ENCODE data around the gene MTX1. TPM values are rescaled to one million over a fixed set of nuclear protein-coding genes. Genes with fewer than 3 reads are reported as not detected.

Gene MTX1
- total RNA-seq, 4 donors from 2014 or later = 37.9 to 75.5 (median 52.1) TPM

- intact Hi-C loops (cut with DNase I) = loop anchor here (5.0 kb wide), 1 partner anchor 67 kb away; the partner anchor contains the start of gene RUSC1
- TF ChIP-seq POLR2A (IDR thresholded peaks at IDR 0.05) = peak in 1 of 2 donors; percentile 62
- TF ChIP-seq, protein P1, sequence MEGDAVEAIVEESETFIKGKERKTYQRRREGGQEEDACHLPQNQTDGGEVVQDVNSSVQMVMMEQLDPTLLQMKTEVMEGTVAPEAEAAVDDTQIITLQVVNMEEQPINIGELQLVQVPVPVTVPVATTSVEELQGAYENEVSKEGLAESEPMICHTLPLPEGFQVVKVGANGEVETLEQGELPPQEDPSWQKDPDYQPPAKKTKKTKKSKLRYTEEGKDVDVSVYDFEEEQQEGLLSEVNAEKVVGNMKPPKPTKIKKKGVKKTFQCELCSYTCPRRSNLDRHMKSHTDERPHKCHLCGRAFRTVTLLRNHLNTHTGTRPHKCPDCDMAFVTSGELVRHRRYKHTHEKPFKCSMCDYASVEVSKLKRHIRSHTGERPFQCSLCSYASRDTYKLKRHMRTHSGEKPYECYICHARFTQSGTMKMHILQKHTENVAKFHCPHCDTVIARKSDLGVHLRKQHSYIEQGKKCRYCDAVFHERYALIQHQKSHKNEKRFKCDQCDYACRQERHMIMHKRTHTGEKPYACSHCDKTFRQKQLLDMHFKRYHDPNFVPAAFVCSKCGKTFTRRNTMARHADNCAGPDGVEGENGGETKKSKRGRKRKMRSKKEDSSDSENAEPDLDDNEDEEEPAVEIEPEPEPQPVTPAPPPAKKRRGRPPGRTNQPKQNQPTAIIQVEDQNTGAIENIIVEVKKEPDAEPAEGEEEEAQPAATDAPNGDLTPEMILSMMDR (IDR thresholded peaks at IDR 0.05) = peak in 1 of 6 experiments; percentile 12
- DNase-seq = peak; percentile 84 to 86
- no peaks in the 10 kb centered on the region for H3K27me3 ChIP-seq
- peak within 1 kb of the TSS; percentile 89 to 98 (median 95) for H3K27ac ChIP-seq
- no peaks in the 10 kb centered on the region for H3K9me3 ChIP-seq
- 2 to 4% methylated on average over 36 to 47 of the region's 54 CpGs for WGBS, 2 donors
- peaks cover 3 to 4% of the 10 kb centered on the region in 2 donors for H3K36me3 ChIP-seq
- H3K4me3 ChIP-seq (replicated peaks in 1 of 3) = peak within 1 kb of the TSS; percentile 63 to 93 (median 78)
- peaks cover 11 to 25% of the 10 kb centered on the region in 2 donors for H3K4me1 ChIP-seq
These were observed 46.9 kb downstream of the MTX1 start, which contains the start of gene ENTREP3 for GRCh38 chr1:155255243-155256007. Gene ENTREP3 (minus strand): TSS chr1:155255483. CDS start chr1:155254877, 606 bp downstream.

DNA sequence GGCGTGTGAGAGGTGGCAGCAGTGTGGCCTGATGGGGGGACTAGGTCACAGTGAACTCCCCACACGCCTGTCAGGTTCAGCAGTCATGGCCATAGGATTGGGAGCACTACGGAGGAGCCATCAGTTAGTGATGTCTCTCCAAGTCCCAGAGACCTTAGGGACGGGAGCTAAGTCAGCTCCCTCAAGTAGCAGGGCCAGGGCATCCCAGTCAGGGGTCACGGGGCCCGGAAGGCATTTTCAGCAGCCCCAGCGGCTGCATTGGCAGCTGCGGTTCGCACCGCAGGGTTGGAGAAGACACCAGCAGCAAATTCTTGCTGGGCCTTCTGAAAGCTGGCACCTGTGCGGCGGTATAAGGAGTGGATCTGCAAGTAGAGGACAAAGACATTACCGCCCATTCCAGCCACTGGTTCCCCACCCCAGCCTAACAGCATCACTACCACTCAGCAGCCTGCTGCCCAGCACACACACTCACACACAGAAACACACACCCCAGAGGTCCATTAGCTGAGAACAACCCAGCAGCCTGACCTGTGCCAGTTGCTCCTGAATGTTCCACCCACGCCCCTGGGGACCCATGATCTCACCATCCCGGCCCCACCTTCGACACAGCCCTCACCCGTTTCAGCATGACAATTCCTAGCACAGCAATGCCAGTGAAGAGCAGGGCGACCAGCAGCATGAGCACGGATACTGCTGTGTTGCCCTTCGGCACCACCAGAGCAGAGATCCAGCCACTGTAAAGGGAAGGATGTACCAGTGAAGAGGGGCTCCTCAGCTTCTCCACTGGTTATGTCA lies 47.8 kb downstream of the MTX1 start:
- Histone ChIP-seq H3K4me3 (replicated peaks in 1 of 3) (no peak overlapping the region), H3K9me3 (no peaks in the 10 kb centered on the region), H3K36me3 (peaks cover 3 to 4% of the 10 kb centered on the region in 2 donors), H3K27me3 (no peaks in the 10 kb centered on the region), H3K27ac (peak overlapping the region; percentile 89 to 98 (median 95)), H3K4me1 (peaks cover 14 to 23% of the 10 kb centered on the region in 2 donors)
- WGBS, 2 donors = 80 to 86% methylated on average over 14 to 20 of the region's 20 CpGs
- TF ChIP-seq, protein P1 (IDR thresholded peaks at IDR 0.05) = no peak
- no peak for TF ChIP-seq POLR2A (IDR thresholded peaks at IDR 0.05)
- intact Hi-C loops (cut with DNase I) = loop anchor here (5.0 kb wide), 1 partner anchor 66 kb away; the partner anchor contains the start of gene RUSC1
- DNase-seq = no peak

DNA sequence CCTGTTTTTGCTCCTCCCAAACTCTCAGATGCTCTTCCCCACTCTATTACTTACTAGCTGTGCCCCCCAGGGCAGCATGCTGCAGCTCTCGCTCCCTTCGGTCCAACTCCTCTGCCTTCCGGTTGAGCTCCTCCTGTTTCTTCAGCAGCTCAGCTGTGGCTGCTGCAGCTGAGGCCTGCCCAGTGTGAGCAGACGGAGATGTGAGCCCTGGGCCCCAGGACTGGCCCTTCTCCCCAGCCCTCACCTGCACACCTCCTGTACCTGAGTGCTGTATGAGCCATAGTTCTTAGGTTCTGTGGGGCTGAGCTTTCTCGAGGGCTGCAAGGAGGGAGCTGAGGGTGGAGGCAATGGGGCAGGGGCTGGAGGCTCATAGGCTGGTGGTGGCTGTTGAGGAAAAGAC lies 51.8 kb downstream of the MTX1 start:
- DNase-seq = no peak
- no peak overlapping the region for H3K27ac ChIP-seq
- H3K9me3 ChIP-seq = no peaks in the 10 kb centered on the region
- no peak overlapping the region for H3K4me3 ChIP-seq (replicated peaks in 1 of 3)
- peaks cover 22 to 26% of the 10 kb centered on the region in 2 donors for H3K36me3 ChIP-seq
- H3K4me1 ChIP-seq = peaks cover 12 to 19% of the 10 kb centered on the region in 2 donors
- 89 to 92% methylated on average over 5 of the region's 5 CpGs for WGBS, 2 donors
- no peak for TF ChIP-seq POLR2A (IDR thresholded peaks at IDR 0.05)
- TF ChIP-seq, protein P1 (IDR thresholded peaks at IDR 0.05) = no peak
- H3K27me3 ChIP-seq = no peaks in the 10 kb centered on the region
- intact Hi-C loops (cut with DNase I) = no loop called here

DNA sequence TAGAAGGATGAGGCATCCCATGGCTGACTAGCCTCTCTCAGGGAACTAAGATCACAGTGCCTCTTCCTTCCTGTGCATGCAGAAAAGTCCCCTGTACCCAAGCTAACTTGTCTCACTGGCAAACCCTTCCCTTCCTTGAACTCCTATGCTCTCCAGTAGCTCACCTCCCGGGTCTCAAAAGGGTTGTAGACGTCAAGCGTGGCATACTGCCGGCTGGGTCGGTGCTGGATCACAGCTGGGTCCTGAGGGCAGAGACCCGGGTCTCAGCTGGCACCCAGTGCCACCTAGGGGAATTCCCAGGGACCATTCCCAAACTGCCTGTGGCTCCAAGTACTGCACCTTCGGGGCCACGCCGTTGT lies 53.0 kb downstream of the MTX1 start:
- TF ChIP-seq POLR2A (IDR thresholded peaks at IDR 0.05) = no peak
- TF ChIP-seq, protein P1 (IDR thresholded peaks at IDR 0.05) = peak in 1 of 6 experiments; percentile 19
- Histone ChIP-seq H3K36me3 (peaks cover 30 to 38% of the 10 kb centered on the region in 2 donors), H3K27me3 (no peaks in the 10 kb centered on the region), H3K4me1 (peaks cover 11 to 12% of the 10 kb centered on the region in 2 donors), H3K4me3 (replicated peaks in 1 of 3) (peak overlapping the region; percentile 50 to 57 (median 53)), H3K27ac (peak overlapping the region; percentile 12 to 80 (median 52)), H3K9me3 (no peaks in the 10 kb centered on the region)
- intact Hi-C loops (cut with DNase I) = no loop called here
- peak in 1 of 2 donors; percentile 20 for DNase-seq
- WGBS, 2 donors = 0% methylated on average over 7 to 9 of the region's 9 CpGs
